ENCODE data around the gene SF3A1. TPM values are rescaled to one million over a fixed set of nuclear protein-coding genes. Genes with fewer than 3 reads are reported as not detected.

Gene SF3A1
- polyA plus RNA-seq, 1 donor from 2014 or later: 14.4 TPM

DNA sequence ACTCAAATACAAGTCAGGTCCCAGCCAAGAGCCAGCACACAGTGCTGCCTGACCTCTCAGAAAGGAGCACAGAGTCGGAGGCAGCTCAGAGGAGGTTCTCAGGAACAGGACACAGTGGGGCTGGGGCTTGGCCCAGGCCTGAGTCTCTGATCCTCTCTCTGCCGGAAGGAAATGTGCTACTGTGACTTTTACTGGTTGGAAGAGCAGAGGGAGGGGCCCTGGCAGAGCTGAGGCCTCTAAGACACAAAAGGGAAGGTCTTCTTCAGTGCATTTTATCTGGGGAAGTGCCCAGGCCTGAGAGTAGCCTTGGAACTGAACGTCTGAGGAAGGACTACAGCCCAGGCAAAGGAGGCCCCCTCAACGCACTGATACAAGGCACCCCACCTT is 51.2 kb downstream of the SF3A1 start:
- Histone ChIP-seq H3K9me2 (ENCODE audit: insufficient read depth, low read length) (no peaks in the 10 kb centered on the region), H4K20me1 (ENCODE audit: insufficient read depth) (no peaks in the 10 kb centered on the region), H3F3A (ENCODE audit: insufficient read depth, low read length, poor library complexity, severe bottlenecking) (no peaks in the 10 kb centered on the region), H3K9me3 (ENCODE audit: low read length) (no peaks in the 10 kb centered on the region), H3K36me3 (ENCODE audit: insufficient read depth, low read length) (no peaks in the 10 kb centered on the region), H3K79me2 (replicated peaks; ENCODE audit: insufficient read depth, low read length) (no peaks in the 10 kb centered on the region), H3K4me2 (ENCODE audit: low read length) (no peak overlapping the region), H3K4me3 (ENCODE audit: low read length) (no peak overlapping the region), H3K27me3 (ENCODE audit: insufficient read depth, low read depth, low read length) (no peaks in the 10 kb centered on the region), H2AFZ (ENCODE audit: low read depth, low read length) (no peak overlapping the region), H3K9ac (ENCODE audit: low read length) (no peak overlapping the region), H3K27ac (ENCODE audit: low read length) (no peak overlapping the region)
- TF ChIP-seq POLR2AphosphoS5 (IDR thresholded peaks at IDR 0.05): no peak
- TF ChIP-seq MXI1 (conservative IDR thresholded peaks at IDR 0.05; ENCODE audit: poor library complexity, severe bottlenecking): no peak
- TF ChIP-seq, protein P1, sequence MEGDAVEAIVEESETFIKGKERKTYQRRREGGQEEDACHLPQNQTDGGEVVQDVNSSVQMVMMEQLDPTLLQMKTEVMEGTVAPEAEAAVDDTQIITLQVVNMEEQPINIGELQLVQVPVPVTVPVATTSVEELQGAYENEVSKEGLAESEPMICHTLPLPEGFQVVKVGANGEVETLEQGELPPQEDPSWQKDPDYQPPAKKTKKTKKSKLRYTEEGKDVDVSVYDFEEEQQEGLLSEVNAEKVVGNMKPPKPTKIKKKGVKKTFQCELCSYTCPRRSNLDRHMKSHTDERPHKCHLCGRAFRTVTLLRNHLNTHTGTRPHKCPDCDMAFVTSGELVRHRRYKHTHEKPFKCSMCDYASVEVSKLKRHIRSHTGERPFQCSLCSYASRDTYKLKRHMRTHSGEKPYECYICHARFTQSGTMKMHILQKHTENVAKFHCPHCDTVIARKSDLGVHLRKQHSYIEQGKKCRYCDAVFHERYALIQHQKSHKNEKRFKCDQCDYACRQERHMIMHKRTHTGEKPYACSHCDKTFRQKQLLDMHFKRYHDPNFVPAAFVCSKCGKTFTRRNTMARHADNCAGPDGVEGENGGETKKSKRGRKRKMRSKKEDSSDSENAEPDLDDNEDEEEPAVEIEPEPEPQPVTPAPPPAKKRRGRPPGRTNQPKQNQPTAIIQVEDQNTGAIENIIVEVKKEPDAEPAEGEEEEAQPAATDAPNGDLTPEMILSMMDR (IDR thresholded peaks at IDR 0.05; ENCODE audit: poor library complexity, severe bottlenecking): no peak
- no peak for TF ChIP-seq EP300 (conservative IDR thresholded peaks at IDR 0.05; ENCODE audit: poor library complexity, severe bottlenecking)
- TF ChIP-seq, protein P2, sequence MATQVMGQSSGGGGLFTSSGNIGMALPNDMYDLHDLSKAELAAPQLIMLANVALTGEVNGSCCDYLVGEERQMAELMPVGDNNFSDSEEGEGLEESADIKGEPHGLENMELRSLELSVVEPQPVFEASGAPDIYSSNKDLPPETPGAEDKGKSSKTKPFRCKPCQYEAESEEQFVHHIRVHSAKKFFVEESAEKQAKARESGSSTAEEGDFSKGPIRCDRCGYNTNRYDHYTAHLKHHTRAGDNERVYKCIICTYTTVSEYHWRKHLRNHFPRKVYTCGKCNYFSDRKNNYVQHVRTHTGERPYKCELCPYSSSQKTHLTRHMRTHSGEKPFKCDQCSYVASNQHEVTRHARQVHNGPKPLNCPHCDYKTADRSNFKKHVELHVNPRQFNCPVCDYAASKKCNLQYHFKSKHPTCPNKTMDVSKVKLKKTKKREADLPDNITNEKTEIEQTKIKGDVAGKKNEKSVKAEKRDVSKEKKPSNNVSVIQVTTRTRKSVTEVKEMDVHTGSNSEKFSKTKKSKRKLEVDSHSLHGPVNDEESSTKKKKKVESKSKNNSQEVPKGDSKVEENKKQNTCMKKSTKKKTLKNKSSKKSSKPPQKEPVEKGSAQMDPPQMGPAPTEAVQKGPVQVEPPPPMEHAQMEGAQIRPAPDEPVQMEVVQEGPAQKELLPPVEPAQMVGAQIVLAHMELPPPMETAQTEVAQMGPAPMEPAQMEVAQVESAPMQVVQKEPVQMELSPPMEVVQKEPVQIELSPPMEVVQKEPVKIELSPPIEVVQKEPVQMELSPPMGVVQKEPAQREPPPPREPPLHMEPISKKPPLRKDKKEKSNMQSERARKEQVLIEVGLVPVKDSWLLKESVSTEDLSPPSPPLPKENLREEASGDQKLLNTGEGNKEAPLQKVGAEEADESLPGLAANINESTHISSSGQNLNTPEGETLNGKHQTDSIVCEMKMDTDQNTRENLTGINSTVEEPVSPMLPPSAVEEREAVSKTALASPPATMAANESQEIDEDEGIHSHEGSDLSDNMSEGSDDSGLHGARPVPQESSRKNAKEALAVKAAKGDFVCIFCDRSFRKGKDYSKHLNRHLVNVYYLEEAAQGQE (IDR thresholded peaks at IDR 0.05; ENCODE audit: borderline replicate concordance): no peak
- no peak for TF ChIP-seq RAD21 (conservative IDR thresholded peaks at IDR 0.05)
- TF ChIP-seq EZH2 (IDR thresholded peaks at IDR 0.05; ENCODE audit: borderline replicate concordance, insufficient read depth, low read length, poor library complexity, severe bottlenecking): no peak
- TF ChIP-seq SMC3 (conservative IDR thresholded peaks at IDR 0.05; ENCODE audit: poor library complexity): no peak
- TF ChIP-seq TAF1 (IDR thresholded peaks at IDR 0.05; ENCODE audit: low read depth): no peak

DNA sequence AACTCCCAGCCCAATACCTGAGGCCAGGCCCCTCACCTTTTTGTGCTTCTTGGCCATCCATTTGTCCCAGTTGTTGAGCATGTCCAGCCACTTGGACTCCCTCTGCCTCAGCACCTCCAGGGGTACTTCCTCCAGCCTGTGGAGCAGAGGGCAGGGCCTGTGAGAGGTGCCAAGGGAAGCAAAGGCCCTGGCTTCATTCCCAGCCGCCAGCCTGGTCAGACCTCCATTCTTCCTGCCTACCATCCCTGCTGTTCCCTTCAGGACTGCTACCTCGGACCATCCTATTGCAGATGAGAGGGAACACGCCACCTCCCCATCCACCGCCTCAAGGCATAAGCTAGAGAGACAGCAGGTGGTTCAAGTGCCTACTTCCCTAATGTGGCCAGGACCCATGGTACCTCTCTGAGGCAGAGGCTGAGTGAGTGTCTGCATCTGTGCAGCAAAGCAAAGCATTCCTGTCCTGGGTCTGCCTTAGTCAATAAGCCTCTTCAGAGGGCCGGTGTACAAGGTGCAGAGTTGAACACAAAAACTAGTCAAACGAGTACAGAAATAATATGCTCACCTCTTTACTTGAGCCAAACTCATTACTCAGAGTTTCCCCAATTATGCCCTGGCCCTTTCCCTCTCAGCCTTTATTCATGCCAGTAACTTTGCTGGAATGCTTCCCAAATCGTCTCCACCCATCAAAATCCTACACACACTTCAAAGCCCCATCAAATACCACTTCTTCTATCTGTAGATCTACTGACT is 52.0 kb downstream of the SF3A1 start:
- Histone ChIP-seq H3K9ac (ENCODE audit: low read length) (no peak overlapping the region), H3K36me3 (ENCODE audit: insufficient read depth, low read length) (no peaks in the 10 kb centered on the region), H3K9me2 (ENCODE audit: insufficient read depth, low read length) (no peaks in the 10 kb centered on the region), H3K79me2 (replicated peaks; ENCODE audit: insufficient read depth, low read length) (no peaks in the 10 kb centered on the region), H2AFZ (ENCODE audit: low read depth, low read length) (no peak overlapping the region), H3K4me3 (ENCODE audit: low read length) (no peak overlapping the region), H3K9me3 (ENCODE audit: low read length) (no peaks in the 10 kb centered on the region), H3K27me3 (ENCODE audit: insufficient read depth, low read depth, low read length) (no peaks in the 10 kb centered on the region), H3K27ac (ENCODE audit: low read length) (no peak overlapping the region), H3F3A (ENCODE audit: insufficient read depth, low read length, poor library complexity, severe bottlenecking) (no peaks in the 10 kb centered on the region), H4K20me1 (ENCODE audit: insufficient read depth) (no peaks in the 10 kb centered on the region), H3K4me2 (ENCODE audit: low read length) (no peak overlapping the region)
- TF ChIP-seq SMC3 (conservative IDR thresholded peaks at IDR 0.05; ENCODE audit: poor library complexity) (no peak), MXI1 (conservative IDR thresholded peaks at IDR 0.05; ENCODE audit: poor library complexity, severe bottlenecking) (no peak), POLR2AphosphoS5 (IDR thresholded peaks at IDR 0.05) (no peak), EZH2 (IDR thresholded peaks at IDR 0.05; ENCODE audit: borderline replicate concordance, insufficient read depth, low read length, poor library complexity, severe bottlenecking) (no peak), RAD21 (conservative IDR thresholded peaks at IDR 0.05) (no peak), EP300 (conservative IDR thresholded peaks at IDR 0.05; ENCODE audit: poor library complexity, severe bottlenecking) (no peak), TAF1 (IDR thresholded peaks at IDR 0.05; ENCODE audit: low read depth) (no peak)
- TF ChIP-seq, protein P2 (IDR thresholded peaks at IDR 0.05; ENCODE audit: borderline replicate concordance): no peak
- TF ChIP-seq, protein P1 (IDR thresholded peaks at IDR 0.05; ENCODE audit: poor library complexity, severe bottlenecking): no peak
